K562 (cell line): Measurements from ENCODE around the gene STEEP1. TPM values are rescaled to one million over a fixed set of nuclear protein-coding genes. Genes with fewer than 3 reads are reported as not detected.

Source experiments
- ATF7 ChIP-seq: fragments of 450-650 bp; IDR thresholded peaks from 2 replicates; pipeline ENCODE4 v1.7.1; 2014; ENCODE audit warnings: mild to moderate bottlenecking, moderate library complexity
- C11orf30 ChIP-seq: fragments of 450-650 bp; IDR thresholded peaks from 2 replicates; pipeline ENCODE4 v1.6.1; 2016; ENCODE audit warnings: low read depth, mild to moderate bottlenecking
- CBX1 ChIP-seq: sonication (generic); IDR thresholded peaks from 2 replicates; pipeline ENCODE4 v1.6.1; 2016; ENCODE audit warnings: antibody characterized with exemption, low read depth, mild to moderate bottlenecking
- DIDO1 ChIP-seq: fragments of 450-650 bp; IDR thresholded peaks from 2 replicates; pipeline ENCODE4 v1.6.1; 2016; ENCODE audit warnings: low read depth, missing biosample characterization, missing genetic modification characterization
- ELF1 ChIP-seq: fragments of 200-800 bp; sonication (Bioruptor generic); IDR thresholded peaks from 2 replicates; pipeline ENCODE4 v1.6.1; 2016; ENCODE audit warnings: missing genetic modification characterization, missing compliant biosample characterization
- JUNB ChIP-seq: fragments of 450-650 bp; formaldehyde crosslinking; conservative IDR thresholded peaks from 2 replicates; pipeline ENCODE4 v1.4.0; 2020; ENCODE audit warnings: mild to moderate bottlenecking
- KAT2B ChIP-seq: IDR thresholded peaks from one replicate; pipeline ENCODE4 v1.6.1; 2012; ENCODE audit warnings: low read depth, mild to moderate bottlenecking, control low read depth, inconsistent platforms, low read length, moderate library complexity
- MAZ ChIP-seq, 2 experiments: fragments of 450-650 bp in 1 of 2; sonication (generic) in 1 of 2; formaldehyde crosslinking; IDR thresholded peaks in 1 of 2; conservative IDR thresholded peaks in 1 of 2; 2 replicates each; pipeline versions ENCODE4 v1.4.0 to v1.5.0; 2020; ENCODE audit warnings: mild to moderate bottlenecking in 1 of 2, missing genetic modification reagents in 1 of 2
- RB1 ChIP-seq: fragments of 450-650 bp; IDR thresholded peaks from 2 replicates; pipeline ENCODE4 v1.6.1; 2017; ENCODE audit warnings: low read depth, mild to moderate bottlenecking
- SMC3 ChIP-seq: conservative IDR thresholded peaks from 2 replicates; pipeline ENCODE4 v1.6.1; 2011; ENCODE audit warnings: low read depth, low read length, improper control_type of control experiment; ENCODE audit not compliant: insufficient read depth
- SNRNP70 ChIP-seq: fragments of 200-400 bp; formaldehyde crosslinking; optimal IDR thresholded peaks from 2 replicates; pipeline ENCODE3; 2017; ENCODE audit warnings: low read depth, low read length
- TFAM ChIP-seq: fragments of 250-450 bp; sonication (Bioruptor Pico); conservative IDR thresholded peaks from 2 replicates; pipeline ENCODE4 v1.5.0; 2021; ENCODE audit warnings: mild to moderate bottlenecking, moderate library complexity
- YBX1 ChIP-seq: fragments of 450-650 bp; IDR thresholded peaks from 2 replicates; pipeline ENCODE4 v1.7.1; 2016; ENCODE audit warnings: mild to moderate bottlenecking
- ZNF212 ChIP-seq: fragments of 450-650 bp; formaldehyde crosslinking; IDR thresholded peaks from 2 replicates; pipeline ENCODE4 v1.4.0; 2020; ENCODE audit warnings: mild to moderate bottlenecking
- ZNF707 ChIP-seq: fragments of 250-450 bp; sonication (Bioruptor Pico); conservative IDR thresholded peaks from 2 replicates; pipeline ENCODE4 v1.8.0; 2022; ENCODE audit warnings: inconsistent platforms, mild to moderate bottlenecking, moderate library complexity
- polyA plus RNA-seq, 8 experiments: library from polyadenylated mRNA; depleted of rRNA in 4 of 8; stranded (reverse) in 5 of 8; unstranded in 3 of 8; fragments of >200 nt; fragmentation: Nextera tagmentation in 2 of 8; fragmentation: Illumina TruSeq in 1 of 8; extraction: Ambion mirVana in 2 of 8; extraction: Trizol in 1 of 8; gene quantifications; 2 replicates each; pipeline versions ENCODE4 v1.2.1 to v1.2.3, GENCODE V29; 2011 to 2014; ENCODE audit warnings: inconsistent platforms in 1 of 8, missing spikeins in 1 of 8
- total RNA-seq, 7 experiments: library from RNA; depleted of rRNA in 6 of 7; stranded (reverse); fragments of >200 nt in 6 of 7; fragmentation: Illumina TruSeq in 2 of 7; extraction: Trizol in 2 of 7; gene quantifications; 2 replicates each; pipeline versions ENCODE4 v1.2.1 to v1.2.3, GENCODE V29; 2011 to 2021; ENCODE audit warnings: low replicate concordance in 1 of 7
- TF ChIP-seq, protein P1 (sequence below): fragments of 450-650 bp; IDR thresholded peaks from 2 replicates; pipeline ENCODE4 v1.6.1; 2016; ENCODE audit warnings: mild to moderate bottlenecking
- TF ChIP-seq, protein P2 (sequence below), 2 experiments: fragments of 200-800 bp in 1 of 2; sonication (Bioruptor generic) in 1 of 2; sonication (generic) in 1 of 2; formaldehyde crosslinking in 1 of 2; IDR thresholded peaks in 1 of 2; conservative IDR thresholded peaks in 1 of 2; 2 replicates each; pipeline versions ENCODE4 v1.5.0 to v1.6.1; 2016 to 2020; ENCODE audit warnings: missing compliant biosample characterization in 1 of 2, missing genetic modification characterization in 1 of 2, missing genetic modification reagents in 1 of 2
- TF ChIP-seq, protein P3 (sequence below): fragments of 250-450 bp; sonication (Bioruptor Pico); IDR thresholded peaks from 2 replicates; pipeline ENCODE4 v1.4.0; 2020; ENCODE audit warnings: mild to moderate bottlenecking, moderate library complexity, borderline replicate concordance
- TF ChIP-seq, protein P4 (sequence below), 2 experiments: fragments of 250-450 bp in 1 of 2; fragments of 450-650 bp in 1 of 2; sonication (Bioruptor Pico) in 1 of 2; IDR thresholded peaks; 2 replicates each; pipeline versions ENCODE4 v1.6.1 to v1.8.0; 2016 to 2021; ENCODE audit warnings: mild to moderate bottlenecking in 2 of 2, moderate library complexity in 2 of 2, missing compliant biosample characterization in 1 of 2, missing genetic modification characterization in 1 of 2

The STEEP1 gene
- total and polyA plus RNA-seq, 9 of the 15 experiments (the other 6 are each of a cell fraction or from before 2014, with no cell fraction given) = 15.0 to 73.7 (median 40.3) TPM

DNA sequence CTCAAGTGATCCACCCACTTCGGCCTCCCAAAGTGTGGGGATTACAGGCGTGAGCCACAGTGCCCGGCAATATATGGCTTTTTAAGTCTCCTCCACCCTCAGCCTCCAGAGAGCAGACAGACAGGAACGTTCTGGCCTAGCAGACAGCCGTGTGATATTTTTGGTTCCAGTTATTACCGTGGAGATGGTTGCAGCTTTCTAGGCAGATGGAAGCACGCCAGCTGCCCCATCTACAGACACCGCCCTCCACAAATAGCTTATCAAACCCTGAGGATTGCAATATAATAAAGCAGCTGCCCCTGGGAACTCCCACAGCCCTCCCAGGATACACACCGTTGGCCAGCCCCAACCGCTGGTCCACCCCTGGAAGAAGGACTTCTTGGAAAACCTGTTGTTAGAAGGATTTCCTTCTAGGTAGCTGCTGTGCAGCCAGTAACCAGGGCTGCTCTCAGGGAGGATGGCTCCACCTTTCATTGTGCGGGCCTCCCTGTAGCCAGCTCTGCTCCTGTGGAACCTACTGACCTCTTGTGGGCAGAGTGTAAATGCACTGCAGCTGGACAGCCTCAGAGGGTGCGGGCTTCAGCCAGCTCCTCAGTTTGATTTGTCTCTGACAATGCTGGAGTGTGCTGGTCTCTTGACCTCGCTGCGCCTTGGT, 52.9 kb downstream of the STEEP1 start (continued):
- TF ChIP-seq, protein P1, sequence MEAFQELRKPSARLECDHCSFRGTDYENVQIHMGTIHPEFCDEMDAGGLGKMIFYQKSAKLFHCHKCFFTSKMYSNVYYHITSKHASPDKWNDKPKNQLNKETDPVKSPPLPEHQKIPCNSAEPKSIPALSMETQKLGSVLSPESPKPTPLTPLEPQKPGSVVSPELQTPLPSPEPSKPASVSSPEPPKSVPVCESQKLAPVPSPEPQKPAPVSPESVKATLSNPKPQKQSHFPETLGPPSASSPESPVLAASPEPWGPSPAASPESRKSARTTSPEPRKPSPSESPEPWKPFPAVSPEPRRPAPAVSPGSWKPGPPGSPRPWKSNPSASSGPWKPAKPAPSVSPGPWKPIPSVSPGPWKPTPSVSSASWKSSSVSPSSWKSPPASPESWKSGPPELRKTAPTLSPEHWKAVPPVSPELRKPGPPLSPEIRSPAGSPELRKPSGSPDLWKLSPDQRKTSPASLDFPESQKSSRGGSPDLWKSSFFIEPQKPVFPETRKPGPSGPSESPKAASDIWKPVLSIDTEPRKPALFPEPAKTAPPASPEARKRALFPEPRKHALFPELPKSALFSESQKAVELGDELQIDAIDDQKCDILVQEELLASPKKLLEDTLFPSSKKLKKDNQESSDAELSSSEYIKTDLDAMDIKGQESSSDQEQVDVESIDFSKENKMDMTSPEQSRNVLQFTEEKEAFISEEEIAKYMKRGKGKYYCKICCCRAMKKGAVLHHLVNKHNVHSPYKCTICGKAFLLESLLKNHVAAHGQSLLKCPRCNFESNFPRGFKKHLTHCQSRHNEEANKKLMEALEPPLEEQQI = no peak
- no peak for TF ChIP-seq ELF1
- no peak for TF ChIP-seq CBX1
- TF ChIP-seq DIDO1 = no peak
- TF ChIP-seq ZNF707 = no peak
- TF ChIP-seq KAT2B = no peak
- no peak for TF ChIP-seq JUNB (CRISPR knock-in tag)
- TF ChIP-seq RB1 = 0 out of 2 replicates have a peak, but pooled peaks have one; percentile 44
- TF ChIP-seq ZNF212 (CRISPR knock-in tag) = no peak
- no peak for TF ChIP-seq C11orf30
- TF ChIP-seq, protein P2, sequence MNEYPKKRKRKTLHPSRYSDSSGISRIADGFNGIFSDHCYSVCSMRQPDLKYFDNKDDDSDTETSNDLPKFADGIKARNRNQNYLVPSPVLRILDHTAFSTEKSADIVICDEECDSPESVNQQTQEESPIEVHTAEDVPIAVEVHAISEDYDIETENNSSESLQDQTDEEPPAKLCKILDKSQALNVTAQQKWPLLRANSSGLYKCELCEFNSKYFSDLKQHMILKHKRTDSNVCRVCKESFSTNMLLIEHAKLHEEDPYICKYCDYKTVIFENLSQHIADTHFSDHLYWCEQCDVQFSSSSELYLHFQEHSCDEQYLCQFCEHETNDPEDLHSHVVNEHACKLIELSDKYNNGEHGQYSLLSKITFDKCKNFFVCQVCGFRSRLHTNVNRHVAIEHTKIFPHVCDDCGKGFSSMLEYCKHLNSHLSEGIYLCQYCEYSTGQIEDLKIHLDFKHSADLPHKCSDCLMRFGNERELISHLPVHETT (CRISPR knock-in tag; conservative IDR thresholded peaks at IDR 0.05 in 1 of 2, IDR thresholded peaks at IDR 0.05 in 1 of 2) = no peak
- TF ChIP-seq, protein P3, sequence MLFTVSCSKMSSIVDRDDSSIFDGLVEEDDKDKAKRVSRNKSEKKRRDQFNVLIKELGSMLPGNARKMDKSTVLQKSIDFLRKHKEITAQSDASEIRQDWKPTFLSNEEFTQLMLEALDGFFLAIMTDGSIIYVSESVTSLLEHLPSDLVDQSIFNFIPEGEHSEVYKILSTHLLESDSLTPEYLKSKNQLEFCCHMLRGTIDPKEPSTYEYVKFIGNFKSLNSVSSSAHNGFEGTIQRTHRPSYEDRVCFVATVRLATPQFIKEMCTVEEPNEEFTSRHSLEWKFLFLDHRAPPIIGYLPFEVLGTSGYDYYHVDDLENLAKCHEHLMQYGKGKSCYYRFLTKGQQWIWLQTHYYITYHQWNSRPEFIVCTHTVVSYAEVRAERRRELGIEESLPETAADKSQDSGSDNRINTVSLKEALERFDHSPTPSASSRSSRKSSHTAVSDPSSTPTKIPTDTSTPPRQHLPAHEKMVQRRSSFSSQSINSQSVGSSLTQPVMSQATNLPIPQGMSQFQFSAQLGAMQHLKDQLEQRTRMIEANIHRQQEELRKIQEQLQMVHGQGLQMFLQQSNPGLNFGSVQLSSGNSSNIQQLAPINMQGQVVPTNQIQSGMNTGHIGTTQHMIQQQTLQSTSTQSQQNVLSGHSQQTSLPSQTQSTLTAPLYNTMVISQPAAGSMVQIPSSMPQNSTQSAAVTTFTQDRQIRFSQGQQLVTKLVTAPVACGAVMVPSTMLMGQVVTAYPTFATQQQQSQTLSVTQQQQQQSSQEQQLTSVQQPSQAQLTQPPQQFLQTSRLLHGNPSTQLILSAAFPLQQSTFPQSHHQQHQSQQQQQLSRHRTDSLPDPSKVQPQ (CRISPR knock-in tag) = no peak
- TF ChIP-seq ATF7 = no peak
- TF ChIP-seq SMC3 = peak; percentile 71
- TF ChIP-seq YBX1 = no peak
- no peak for TF ChIP-seq TFAM (CRISPR knock-in tag)
- TF ChIP-seq MAZ (CRISPR knock-in tag; conservative IDR thresholded peaks at IDR 0.05 in 1 of 2, IDR thresholded peaks at IDR 0.05 in 1 of 2) = 0 out of 4 replicates have a peak, but pooled peaks of 1 of the 2 experiments have one; percentile 32
- no peak for TF ChIP-seq SNRNP70
- TF ChIP-seq, protein P4, sequence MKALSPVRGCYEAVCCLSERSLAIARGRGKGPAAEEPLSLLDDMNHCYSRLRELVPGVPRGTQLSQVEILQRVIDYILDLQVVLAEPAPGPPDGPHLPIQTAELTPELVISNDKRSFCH (CRISPR knock-in tag; IDR thresholded peaks at IDR 0.05) = no peak
- TF ChIP-seq, protein P4 (tag; IDR thresholded peaks at IDR 0.05) = no peak
